ENCODE results near the gene RPL27A. TPM values are rescaled to one million over a fixed set of nuclear protein-coding genes. Genes with fewer than 3 reads are reported as not detected.

The RPL27A gene
- total RNA-seq, 2 donors from 2014 or later: 701 to 1,045 TPM

- H3K9ac ChIP-seq (ENCODE audit: low read depth in 2 of 2, low read length in 2 of 2): no peak overlapping the region
- no peaks in the 10 kb centered on the region for H3K36me3 ChIP-seq
- intact Hi-C loops (cut with DNase I): no loop called here
These were observed 42.2 kb upstream of the RPL27A start for GRCh38 chr11:8640267-8640906.

GRCh38 chr11:8641332-8641731, 41.3 kb upstream of the RPL27A start:
- Histone ChIP-seq H3K36me3 (no peaks in the 10 kb centered on the region), H3K27me3 (no peaks in the 10 kb centered on the region), H3K4me1 (no peaks in the 10 kb centered on the region), H3K4me3 (no peak overlapping the region), H3K9ac (ENCODE audit: low read depth in 2 of 2, low read length in 2 of 2) (no peak overlapping the region), H3K27ac (no peak overlapping the region), H3K9me3 (no peaks in the 10 kb centered on the region)
- intact Hi-C loops (cut with DNase I): no loop called here
- DNase-seq: no peak
- TF ChIP-seq, protein P1, sequence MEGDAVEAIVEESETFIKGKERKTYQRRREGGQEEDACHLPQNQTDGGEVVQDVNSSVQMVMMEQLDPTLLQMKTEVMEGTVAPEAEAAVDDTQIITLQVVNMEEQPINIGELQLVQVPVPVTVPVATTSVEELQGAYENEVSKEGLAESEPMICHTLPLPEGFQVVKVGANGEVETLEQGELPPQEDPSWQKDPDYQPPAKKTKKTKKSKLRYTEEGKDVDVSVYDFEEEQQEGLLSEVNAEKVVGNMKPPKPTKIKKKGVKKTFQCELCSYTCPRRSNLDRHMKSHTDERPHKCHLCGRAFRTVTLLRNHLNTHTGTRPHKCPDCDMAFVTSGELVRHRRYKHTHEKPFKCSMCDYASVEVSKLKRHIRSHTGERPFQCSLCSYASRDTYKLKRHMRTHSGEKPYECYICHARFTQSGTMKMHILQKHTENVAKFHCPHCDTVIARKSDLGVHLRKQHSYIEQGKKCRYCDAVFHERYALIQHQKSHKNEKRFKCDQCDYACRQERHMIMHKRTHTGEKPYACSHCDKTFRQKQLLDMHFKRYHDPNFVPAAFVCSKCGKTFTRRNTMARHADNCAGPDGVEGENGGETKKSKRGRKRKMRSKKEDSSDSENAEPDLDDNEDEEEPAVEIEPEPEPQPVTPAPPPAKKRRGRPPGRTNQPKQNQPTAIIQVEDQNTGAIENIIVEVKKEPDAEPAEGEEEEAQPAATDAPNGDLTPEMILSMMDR (IDR thresholded peaks at IDR 0.05): no peak

More at GRCh38 chr11:8640267-8640906, 42.2 kb upstream of the RPL27A start:
- Histone ChIP-seq H3K9me3 (no peaks in the 10 kb centered on the region), H3K27me3 (no peaks in the 10 kb centered on the region), H3K4me3 (no peak overlapping the region), H3K27ac (no peak overlapping the region), H3K4me1 (no peaks in the 10 kb centered on the region)
- TF ChIP-seq, protein P1 (IDR thresholded peaks at IDR 0.05): no peak
- DNase-seq: no peak

DNA sequence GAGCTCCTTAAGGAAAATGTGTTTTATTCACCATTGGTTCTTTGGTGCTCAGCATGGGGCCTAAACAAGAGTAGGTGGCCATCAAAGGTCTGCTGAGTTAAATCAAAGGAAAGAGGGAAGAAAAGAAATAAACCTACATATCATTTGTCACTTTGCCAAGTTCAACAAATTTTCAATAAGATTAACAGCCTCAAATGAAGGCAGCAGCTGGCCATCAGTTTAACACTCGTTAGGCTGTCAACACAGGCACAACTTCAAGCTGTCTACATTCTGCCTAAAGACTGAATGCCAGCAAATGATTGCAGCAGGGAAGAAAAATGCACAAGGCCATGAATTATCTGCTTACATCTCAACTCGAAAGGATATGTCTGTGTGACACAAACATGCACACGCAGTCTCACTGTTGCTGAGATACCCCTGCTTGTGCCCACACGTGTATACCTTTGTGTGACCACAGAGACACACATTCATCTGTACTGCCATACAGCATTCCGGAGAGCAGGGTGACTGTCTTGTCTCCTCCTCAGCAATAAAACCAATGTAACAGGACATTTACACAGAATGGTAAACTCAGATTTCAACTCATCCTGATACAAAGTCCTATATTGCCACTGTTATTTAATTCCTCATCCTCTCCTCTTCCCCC, 40.3 kb upstream of the RPL27A start:
- Histone ChIP-seq H3K27me3 (no peaks in the 10 kb centered on the region), H3K27ac (no peak overlapping the region), H3K4me3 (no peak overlapping the region), H3K9me3 (no peaks in the 10 kb centered on the region), H3K9ac (ENCODE audit: low read depth in 2 of 2, low read length in 2 of 2) (no peak overlapping the region), H3K4me1 (no peaks in the 10 kb centered on the region), H3K36me3 (no peaks in the 10 kb centered on the region)
- TF ChIP-seq, protein P1 (IDR thresholded peaks at IDR 0.05): no peak
- intact Hi-C loops (cut with DNase I): no loop called here
- no peak for DNase-seq

GRCh38 chr11:8646873-8647272, 35.7 kb upstream of the RPL27A start:
- Histone ChIP-seq H3K27ac (no peak overlapping the region), H3K4me1 (no peaks in the 10 kb centered on the region), H3K36me3 (no peaks in the 10 kb centered on the region), H3K27me3 (no peaks in the 10 kb centered on the region), H3K9ac (ENCODE audit: low read depth in 2 of 2, low read length in 2 of 2) (no peak overlapping the region), H3K4me3 (no peak overlapping the region), H3K9me3 (no peaks in the 10 kb centered on the region)
- TF ChIP-seq, protein P1 (IDR thresholded peaks at IDR 0.05): no peak
- no peak for DNase-seq
- intact Hi-C loops (cut with DNase I): no loop called here

DNA sequence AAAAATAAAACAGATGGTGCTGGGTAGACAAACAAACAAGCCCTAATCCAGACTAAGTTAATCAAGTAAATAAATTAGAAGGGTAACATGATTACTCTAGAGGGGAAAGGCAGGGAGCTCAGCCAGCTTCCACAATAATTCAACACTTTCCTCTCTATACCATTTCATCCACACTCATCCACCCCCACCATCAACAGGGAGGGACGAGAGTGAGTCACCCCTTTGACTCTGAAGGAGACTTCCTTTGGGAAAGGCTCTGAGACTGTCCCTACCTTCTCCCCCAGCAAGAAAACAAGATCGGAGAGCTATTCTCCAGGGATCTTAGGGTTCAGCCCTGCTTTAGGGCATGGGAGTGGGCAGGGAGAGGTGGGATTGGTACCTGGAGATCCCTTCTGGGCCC, 33.2 kb upstream of the RPL27A start:
- intact Hi-C loops (cut with DNase I): no loop called here
- no peak for DNase-seq
- H3K27ac ChIP-seq: no peak overlapping the region
- no peak overlapping the region for H3K4me3 ChIP-seq
- no peak overlapping the region for H3K9ac ChIP-seq (ENCODE audit: low read depth in 2 of 2, low read length in 2 of 2)
- H3K4me1 ChIP-seq: no peaks in the 10 kb centered on the region
- H3K36me3 ChIP-seq: no peaks in the 10 kb centered on the region
- no peaks in the 10 kb centered on the region for H3K27me3 ChIP-seq
- TF ChIP-seq, protein P1 (IDR thresholded peaks at IDR 0.05): no peak
- H3K9me3 ChIP-seq: no peaks in the 10 kb centered on the region

Data from colonic mucosa (tissue), 4 donors.